H4 (cell line): ENCODE data around the gene ARAP3. TPM values are rescaled to one million over a fixed set of nuclear protein-coding genes. Genes with fewer than 3 reads are reported as not detected.

ENCODE experiments used
- DNase-seq: peaks from one replicate; pipeline ENCODE4 v3.0.0-alpha.2; 2015; ENCODE audit warnings: low spot score
- total RNA-seq: library from RNA; depleted of rRNA; stranded (reverse); fragments of >200 nt; shearing (Covaris generic); gene quantifications from 2 replicates; pipeline ENCODE4 v1.2.3, GENCODE V29; 2014

ARAP3 gene
- total RNA-seq, 1 experiment from 2014 or later = 4.4 TPM

DNA sequence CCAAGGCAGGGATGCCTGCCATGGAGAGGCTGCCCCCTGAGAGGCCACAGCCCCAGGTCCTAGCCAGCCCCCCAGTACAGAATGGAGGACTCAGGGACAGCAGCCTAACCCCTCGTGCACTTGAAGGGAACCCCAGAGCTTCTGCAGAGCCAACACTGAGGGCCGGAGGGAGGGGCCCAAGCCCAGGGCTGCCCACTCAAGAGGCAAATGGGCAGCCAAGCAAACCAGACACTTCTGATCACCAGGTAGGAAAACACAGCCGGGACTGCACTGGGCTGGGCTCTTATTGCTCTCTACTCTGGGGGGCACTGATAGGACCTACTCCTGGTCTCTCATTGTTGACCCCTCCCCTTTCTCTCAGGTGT lies 42.0 kb downstream of the ARAP3 start:
- no peak for DNase-seq

DNA sequence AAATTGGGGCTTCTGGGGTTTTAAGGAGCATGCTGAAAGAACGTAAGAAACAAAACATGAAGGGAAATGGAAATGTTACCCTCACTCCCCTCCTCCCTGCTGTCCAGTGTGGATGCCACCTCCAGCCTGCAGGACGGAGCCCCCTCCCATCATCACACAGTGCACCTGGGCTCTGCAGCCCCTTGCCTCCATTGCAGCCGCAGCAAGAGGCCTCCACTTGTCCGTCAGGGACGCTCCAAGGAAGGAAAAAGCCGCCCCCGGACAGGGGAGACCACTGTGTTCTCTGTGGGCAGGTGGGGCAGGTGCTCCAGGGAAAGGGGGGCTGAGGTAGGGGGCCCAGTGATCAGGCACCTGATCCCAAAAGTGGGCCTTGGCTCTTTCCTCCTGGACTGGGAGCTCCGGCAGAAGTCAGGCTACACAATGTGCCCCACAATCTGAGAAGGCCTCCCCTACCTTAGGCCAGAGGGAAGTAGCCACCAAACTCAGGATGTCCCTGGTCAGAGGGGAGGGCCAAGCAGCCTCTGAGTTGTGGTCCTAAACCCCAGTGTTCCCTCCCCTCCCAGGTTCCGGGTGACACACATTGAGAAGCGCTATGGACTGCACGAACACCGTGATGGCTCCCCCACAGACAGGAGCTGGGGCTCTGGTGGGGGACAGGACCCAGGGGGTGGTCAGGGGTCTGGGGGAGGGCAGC lies 42.5 kb downstream of the ARAP3 start:
- no peak for DNase-seq

DNA sequence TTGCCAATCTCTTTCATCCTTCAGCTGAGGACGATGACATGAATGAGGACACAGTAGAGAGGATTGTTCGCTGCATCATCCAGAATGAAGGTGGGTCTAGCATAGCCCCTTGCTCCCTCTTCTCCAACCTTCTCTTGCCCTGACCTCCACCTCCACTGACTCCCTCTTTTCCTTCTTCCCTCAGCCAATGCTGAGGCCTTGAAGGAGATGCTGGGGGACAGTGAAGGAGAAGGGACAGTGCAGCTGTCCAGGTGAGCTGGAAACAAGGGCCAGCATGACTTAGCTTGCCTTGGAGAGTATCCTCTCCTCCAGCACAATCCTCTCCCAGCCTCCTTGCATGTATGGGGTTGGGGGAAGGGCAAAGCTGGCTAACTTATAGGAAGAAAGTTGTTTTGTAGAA lies 43.3 kb downstream of the ARAP3 start:
- no peak for DNase-seq

DNA sequence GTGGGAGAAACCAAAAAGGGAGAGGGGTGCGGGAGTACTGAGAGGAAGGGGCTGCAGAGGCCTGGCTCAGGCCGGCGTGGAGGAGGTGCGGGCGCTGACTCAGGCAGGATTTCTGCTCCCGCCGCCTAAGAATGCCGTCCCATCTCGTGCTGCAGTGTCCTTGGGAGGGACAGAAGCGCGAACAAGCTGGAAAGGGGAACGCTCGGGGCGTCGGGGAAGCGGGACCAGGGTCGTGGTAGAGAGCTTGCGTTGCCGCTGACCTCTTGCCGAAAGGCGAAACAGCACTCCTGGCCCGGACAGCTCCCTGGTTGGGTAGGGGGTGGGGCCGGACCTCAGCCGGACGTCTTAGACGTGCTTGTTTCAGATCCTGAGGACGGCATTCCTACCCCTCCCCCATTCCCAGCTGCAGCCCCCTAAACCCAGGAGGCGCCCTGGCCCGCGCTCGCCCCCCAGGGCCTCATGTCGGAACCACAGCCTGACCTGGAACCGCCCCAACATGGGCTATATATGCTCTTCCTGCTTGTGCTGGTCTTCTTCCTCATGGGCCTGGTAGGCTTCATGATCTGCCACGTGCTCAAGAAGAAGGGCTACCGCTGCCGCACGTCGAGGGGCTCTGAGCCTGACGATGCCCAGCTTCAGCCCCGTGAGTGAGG lies 44.1 kb downstream of the ARAP3 start:
- DNase-seq = no peak

DNA sequence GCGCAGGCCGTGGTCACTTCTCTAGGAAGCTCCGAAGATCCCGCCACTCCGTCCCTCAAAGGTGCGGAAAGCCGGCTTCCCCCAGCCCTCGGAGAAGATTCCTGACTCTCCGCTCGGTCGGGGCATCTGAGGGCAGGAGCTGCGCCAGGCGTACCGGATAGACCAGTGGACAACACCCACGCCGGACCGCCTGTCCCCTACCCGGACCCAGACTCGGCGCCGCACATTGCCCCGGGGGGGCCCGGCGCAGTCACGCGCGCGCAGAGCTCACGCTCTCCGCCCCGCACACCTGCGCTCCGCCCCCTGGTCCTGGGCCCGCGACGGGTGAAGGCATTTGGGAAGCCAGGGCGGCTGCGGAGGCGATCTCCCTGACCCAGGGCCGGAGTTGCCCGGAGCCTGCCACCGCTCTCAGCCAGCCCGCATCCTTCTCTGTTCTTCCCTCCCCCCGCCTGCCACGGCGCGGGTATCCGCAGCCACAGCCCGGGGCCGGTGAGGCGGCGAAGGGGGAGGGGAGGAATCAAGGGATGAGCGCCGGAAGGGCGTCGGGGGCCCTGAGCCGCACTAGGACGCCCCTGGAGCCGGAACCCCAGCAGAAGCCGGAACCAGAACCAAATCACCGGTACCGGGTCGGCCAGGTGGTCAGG lies 44.8 kb downstream of the ARAP3 start:
- no peak for DNase-seq

DNA sequence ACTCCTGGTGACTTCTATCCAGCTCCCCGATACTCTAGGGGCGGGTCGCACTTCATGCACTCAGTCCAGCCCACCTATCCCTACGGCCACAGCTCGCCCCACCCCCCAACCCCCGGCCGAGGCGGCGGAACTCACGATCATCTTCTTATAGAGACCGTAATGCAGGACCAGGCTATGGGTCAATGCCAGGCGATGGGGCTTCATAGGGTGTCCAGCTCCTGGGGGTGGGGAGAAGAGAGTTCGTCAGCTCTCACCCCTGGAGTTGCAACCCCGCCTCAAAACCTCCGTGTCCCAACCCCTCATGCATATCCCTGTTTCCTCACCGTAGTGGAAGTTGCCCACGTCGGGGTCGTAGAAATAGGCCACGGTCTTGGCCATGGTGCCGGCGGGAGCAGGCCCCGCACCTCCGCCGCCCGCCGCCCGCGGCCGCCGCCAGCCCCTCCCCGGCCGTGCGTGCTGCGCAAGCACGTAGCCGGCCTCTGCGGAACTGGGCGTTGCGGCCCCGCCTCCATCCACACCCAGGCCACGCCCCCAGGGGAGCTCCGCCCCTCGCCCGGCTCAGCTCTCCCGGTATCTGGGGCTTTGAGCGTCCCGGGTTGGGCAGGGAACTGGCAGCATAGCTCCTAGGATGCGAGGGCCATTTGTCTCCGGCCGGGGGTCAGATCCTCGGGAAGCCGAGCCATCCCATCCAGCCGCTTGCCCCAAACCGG lies 45.5 kb downstream of the ARAP3 start, which contains the start of the genes HDAC3 and RELL2:
Gene HDAC3, minus strand, starts transcription at position 437 of the 710 bp plus-strand sequence. Its CDS starts 59 bp downstream, at position 378.
Gene RELL2, plus strand, starts transcription at position 585 of the 710 bp plus-strand sequence. CDS start 1,229 bp downstream, outside the sequence.
- DNase-seq = peak; percentile 78

DNA sequence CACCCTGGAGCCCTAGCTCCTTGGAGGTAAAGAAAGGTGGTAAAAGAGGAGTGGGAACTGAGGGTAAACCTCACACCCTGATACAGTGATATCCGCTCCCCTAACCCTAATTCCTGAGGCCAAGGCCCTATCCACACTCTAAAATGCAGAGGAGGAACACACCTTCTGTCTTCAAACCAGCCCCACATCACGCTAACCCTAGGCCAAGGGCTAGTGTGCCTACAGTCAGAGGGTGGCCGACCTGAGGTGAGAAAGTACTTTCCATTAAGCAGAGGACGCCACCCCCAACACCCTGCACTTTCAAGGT lies 46.0 kb downstream of the ARAP3 start:
- no peak for DNase-seq

DNA sequence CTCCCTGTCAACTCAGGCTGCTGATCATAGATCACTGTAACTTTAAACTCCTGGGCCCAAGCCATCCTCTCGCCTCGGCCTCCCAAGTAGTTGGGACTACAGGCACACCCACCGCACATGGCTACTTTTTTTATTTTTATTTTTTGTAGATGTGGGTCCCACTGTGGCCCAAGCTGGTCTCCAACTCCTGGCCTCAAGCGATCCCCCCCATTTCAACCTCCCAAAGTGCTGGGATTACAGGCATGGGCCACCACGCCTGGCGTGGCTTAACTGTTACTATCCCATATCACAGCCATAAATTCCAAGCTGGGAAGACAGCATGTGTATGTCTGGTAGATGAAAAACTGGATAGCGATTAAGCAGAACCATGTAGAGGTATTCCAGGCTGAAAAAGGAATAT lies 46.4 kb downstream of the ARAP3 start:
- DNase-seq = no peak

DNA sequence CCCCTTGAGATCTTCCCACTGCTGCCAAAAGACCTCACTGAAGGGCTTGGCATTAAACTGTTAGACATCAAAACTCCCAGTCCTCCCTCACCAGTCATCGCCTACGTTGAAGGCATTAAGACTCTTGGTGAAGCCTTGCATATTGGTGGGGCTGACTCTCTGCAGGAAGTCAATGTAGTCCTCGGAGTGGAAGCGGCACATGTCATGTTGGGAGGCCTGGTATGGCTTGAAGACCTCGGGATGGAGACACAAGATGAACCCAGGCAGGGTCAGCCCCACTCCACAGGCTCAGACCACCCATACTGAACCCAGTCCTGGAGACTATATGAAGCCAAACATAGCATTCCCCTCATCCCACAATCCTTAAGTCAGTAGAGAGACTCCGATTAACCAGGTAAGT lies 47.3 kb downstream of the ARAP3 start:
- DNase-seq = no peak

DNA sequence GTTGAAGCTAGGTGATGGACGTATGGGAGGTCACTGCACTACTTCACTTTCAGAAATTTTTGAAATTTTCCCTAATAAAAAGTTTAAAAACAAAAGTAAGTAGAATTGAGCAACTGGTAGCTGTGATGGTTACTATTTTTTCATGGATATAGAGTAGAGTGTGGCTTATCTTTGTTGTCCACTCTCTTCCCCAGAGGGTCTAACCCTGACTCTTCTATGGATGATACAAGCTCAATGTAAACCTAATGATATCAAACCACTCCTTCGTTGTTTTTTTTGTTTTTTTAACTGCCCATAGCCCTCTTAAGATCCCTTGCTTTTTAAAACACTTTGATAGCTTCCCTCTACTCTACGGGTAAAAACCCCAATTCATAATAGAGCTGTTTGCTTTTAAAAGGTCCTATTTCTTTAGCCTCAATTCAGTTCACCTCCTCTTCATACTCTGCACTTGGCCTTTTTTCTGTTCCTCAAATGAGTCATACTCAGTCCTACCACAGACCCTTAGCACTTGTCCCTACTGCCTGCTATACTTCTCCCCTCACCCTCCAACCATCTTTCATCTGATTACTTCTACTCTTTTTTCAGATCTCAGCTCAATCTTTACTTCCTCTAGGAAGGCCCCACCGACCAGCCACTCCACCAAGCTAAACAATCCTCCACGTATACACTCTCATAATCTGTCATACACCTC lies 48.0 kb downstream of the ARAP3 start:
- no peak for DNase-seq

DNA sequence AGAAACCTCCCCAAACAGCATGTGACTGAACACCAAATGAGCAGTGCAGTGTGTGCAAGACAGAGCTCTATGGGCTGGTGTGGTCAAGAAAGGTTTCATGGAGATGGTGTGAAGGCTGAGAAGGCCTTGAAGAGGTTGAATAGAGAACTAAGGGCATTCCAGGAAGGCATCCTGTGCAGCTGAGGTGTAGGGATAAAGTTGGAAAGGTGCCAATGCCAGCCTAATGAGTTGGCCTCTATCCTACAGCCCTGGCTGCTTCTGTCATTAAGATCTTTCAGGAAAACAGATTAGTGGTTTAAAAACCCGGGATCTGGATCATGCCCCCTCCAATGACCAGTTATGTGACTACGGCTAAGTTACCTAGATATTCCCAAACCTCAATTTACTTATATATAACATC lies 49.4 kb downstream of the ARAP3 start:
- no peak for DNase-seq

DNA sequence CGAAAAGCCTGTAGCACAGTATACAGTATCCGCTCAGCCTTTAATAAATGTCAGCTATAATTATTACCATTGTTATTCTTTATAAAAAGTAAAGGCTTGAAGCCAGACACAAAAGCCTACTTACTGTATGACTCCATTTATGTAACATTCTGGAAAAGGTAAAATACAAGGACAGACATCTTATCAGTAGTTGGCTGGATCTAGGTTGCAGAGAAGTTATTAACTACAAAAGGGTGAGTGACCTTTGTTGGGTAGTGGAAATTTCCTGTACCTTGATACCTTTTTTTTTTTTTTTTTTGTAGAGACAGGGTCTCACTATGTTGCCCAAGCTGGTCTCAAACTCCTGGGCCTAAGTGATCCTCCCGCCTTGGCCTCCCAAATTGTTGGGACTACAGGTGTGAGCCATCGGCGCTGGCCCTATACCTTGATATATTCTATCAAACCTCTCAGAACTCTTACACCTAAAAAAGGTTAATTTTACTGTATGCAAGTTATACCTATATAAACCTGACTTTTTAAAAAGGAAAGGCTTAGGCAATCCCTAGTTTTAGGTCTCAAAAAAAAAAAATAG lies 51.4 kb downstream of the ARAP3 start:
- no peak for DNase-seq

DNA sequence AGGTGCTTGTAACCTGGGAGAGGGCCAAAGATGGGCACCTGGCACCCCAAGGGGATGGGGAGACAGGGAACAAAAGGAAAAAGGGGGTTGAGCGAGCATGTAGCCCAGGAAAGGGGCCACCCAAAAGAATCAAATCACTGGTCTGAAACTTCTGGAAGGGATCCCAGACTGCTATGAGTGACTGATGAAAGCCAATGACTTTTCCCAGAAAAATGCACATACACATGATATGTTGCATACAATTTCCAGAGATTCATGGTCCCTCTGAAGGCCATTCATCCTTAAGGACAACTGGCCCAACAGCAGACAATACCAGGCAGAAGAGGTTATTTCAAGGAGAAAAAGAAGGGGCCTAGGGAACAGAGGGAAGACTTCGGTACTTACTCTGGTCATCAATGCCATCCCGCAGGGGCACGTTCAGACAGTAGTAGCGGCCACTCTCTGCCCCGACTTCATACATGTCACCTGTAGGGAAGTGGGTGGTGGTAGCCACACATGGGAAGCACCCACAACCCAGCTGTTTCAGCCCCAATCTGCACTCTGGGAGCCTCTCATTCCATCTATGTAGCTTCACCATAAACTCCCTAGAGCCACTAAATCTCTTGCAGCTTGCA lies 53.7 kb downstream of the ARAP3 start:
- DNase-seq = no peak

DNA sequence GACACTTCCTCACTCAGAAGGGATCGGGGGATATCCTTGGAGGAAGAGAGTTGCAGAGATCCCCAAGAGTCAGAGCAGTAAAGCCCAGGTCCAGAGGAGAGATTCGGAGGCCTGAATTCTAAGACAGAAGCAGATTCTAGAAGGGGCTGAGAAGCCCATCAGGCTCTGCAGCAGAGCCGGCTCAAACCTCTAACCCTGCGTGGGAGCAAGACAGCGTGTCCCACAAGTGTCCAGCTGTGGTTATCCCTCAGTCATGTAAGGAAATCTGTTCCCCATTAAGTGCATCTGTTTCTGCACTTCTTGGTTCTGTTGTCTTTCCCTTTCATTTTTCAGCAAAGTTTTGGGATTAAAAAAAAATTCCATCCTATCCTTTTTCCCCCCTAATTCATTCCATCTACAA lies 58.4 kb downstream of the ARAP3 start:
- DNase-seq = no peak

DNA sequence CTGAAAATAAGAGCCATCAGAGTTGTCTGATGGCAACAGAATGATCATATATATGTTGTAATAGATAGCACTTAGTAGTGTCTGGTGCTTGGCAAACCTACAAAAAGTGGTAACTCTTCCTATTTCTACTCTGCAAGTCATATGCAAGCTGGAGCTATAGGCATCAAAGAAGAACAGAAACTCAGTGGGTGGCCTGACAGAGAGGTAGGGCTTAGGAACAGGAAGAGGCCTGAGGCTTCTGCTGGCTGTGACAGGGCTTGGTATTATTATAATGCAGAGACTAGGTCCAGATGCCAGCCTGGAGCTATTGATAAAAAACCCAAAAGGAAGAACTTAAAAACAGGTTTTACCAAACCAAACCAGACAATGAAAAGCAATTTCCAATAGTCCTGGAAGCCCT lies 58.8 kb downstream of the ARAP3 start:
- no peak for DNase-seq

DNA sequence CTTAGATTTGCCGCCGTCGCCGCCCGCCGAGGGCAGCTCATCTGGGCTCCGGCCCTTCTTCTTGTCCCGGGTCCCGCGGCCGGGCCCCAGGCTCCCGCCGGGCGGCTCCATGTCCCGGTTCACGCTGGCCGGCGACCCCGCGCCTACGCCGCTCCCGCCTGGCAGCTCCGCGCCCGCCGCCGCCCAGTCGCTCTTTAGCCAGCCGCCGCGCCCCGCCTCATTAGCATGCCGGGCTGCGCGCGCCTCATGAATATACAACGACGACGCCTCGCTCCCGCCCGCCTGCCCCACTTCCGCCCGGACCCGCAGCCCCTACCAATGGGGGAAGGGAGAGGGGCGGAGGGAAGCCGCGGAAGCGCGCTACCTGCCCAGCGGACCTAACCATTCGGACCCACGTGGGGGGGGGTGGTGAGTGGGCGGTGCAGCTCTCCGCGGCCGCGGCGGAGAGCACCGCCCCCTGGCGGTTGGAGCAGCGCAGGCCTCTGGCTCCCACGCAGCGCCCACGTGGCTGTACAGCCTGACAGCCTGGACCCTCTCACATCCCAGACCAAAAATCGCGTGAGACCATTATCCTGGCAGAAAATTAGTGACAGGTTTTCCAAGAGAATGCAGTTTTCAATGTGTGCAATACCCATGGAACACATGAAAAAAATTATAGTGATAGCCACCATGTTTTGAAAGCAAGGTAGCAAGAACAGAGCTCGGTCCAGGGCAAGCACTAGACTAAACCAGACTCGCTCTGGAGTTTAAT lies 63.1 kb downstream of the ARAP3 start, which contains the start of gene DIAPH1:
Gene DIAPH1, minus strand, starts transcription at position 197 of the 751 bp plus-strand sequence. Its CDS starts 86 bp downstream, at position 111.
- DNase-seq = peak; percentile 95

DNA sequence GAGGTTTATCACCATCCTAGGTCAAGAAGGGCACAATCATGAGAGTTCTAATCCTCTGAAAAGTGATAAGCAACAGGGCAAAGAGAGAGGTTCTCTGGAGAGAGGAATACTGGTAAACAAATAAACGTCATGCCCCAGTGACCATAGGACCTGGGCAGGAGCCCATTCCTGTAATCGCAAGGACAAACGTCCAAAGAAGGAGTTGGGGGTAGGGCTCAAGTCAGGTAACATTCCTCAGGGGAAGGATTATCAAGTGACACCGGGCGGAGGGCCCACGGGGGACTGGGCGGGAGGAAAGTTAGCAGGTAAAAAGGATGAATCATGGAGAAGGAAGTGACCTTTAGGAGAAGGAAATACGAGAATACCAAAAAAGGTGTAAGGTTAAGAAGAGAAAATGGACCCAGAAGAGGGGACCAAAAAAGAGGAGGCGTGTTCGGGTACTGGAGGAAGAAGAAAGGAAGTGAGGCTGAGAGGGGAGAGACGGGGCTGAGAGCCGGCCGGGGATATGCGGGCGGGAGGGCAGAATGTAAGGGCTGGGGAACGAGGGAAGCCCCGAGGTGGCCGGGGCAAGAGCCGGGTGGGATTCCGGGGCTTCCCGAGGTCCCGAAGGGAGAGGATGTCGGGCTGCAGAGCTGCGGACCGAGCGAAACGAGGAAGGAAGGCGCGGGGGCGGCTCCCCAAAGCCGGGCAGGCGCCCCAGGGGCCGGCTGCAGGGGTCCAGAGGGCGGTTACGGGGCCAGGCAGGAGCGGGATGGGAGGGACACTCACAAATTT lies 63.8 kb downstream of the ARAP3 start:
- peak; percentile 30 for DNase-seq

DNA sequence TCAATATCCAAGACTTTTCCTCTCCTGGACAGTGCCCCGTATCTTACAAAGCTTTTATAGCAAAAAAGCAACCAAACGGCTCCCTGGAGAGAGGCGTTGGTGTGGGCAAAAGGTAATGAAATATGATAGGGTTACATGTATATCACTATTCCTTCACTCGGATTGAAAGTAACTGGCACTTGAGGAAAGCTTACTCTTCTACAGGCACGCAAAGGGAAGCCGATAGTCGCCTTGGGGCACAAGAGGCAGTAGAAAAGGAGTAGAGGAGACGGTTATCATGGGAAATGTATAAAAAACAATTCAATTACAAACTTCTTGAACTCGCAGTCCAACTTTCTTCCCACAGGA lies 64.4 kb downstream of the ARAP3 start:
- DNase-seq = no peak

DNA sequence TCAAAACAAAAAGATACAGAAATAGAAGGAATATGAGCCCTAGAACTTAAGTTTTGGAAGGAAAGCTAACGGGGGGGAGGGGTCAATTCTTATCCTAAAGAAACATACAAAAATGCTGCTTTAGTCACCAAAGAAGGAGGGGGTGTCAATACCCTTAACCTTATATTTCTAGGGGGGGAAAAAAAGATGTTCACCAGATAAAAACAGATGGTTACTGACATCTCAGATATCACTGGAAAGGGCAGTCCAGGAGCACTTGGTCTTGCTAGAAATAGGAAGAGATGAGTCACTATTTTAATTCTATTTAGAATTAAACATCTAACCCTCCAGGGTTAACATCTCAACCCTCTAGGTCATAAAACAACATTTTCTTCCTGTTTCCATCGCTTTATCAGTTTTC lies 64.9 kb downstream of the ARAP3 start:
- no peak for DNase-seq
